HepG2 (cell line): Measurements from ENCODE around the gene MYH7. TPM values are rescaled to one million over a fixed set of nuclear protein-coding genes. Genes with fewer than 3 reads are reported as not detected.

ENCODE experiments used
- BHLHE40 ChIP-seq: IDR thresholded peaks from 2 replicates; pipeline ENCODE4 v1.6.1; 2011; ENCODE audit warnings: low read length, improper control_type of control experiment
- GPN1 ChIP-seq: sonication (generic); formaldehyde crosslinking; IDR thresholded peaks from 2 replicates; pipeline ENCODE4 v1.5.1; 2020; ENCODE audit warnings: missing genetic modification reagents, borderline replicate concordance
- JUNB ChIP-seq: sonication (generic); formaldehyde crosslinking; IDR thresholded peaks from 2 replicates; pipeline ENCODE4 v1.8.0; 2022; ENCODE audit warnings: missing genetic modification reagents, mild to moderate bottlenecking, borderline replicate concordance
- PCBP2 ChIP-seq: fragments of 200-400 bp; formaldehyde crosslinking; optimal IDR thresholded peaks from 2 replicates; pipeline ENCODE3; 2018; ENCODE audit warnings: low read length, low read depth; ENCODE audit not compliant: poor library complexity, severe bottlenecking
- RBM22 ChIP-seq: fragments of 200-400 bp; formaldehyde crosslinking; optimal IDR thresholded peaks from 2 replicates; pipeline ENCODE3; 2017; ENCODE audit warnings: mild to moderate bottlenecking, low read length, moderate library complexity
- RFXAP ChIP-seq: sonication (generic); formaldehyde crosslinking; IDR thresholded peaks from 2 replicates; pipeline ENCODE4 v1.4.0; 2020; ENCODE audit warnings: missing genetic modification reagents, borderline replicate concordance
- SMAD3 ChIP-seq: sonication (generic); formaldehyde crosslinking; IDR thresholded peaks from 2 replicates; pipeline ENCODE4 v1.4.0; 2020; ENCODE audit warnings: missing genetic modification reagents
- ZFP1 ChIP-seq: IDR thresholded peaks from 2 replicates; pipeline ENCODE4 v1.6.1; 2016
- ZNF441 ChIP-seq: sonication (generic); formaldehyde crosslinking; IDR thresholded peaks from 2 replicates; pipeline ENCODE4 v1.7.0; 2021; ENCODE audit warnings: missing genetic modification reagents, borderline replicate concordance
- ZNF570 ChIP-seq: sonication (generic); formaldehyde crosslinking; IDR thresholded peaks from 2 replicates; pipeline ENCODE4 v1.4.0; 2020; ENCODE audit warnings: mild to moderate bottlenecking, missing genetic modification reagents, borderline replicate concordance
- ZNF83 ChIP-seq: sonication (generic); formaldehyde crosslinking; IDR thresholded peaks from 2 replicates; pipeline ENCODE4 v1.4.0; 2020; ENCODE audit warnings: missing genetic modification reagents, mild to moderate bottlenecking, borderline replicate concordance
- polyA plus RNA-seq, 8 experiments: library from polyadenylated mRNA; depleted of rRNA in 3 of 8; stranded (reverse) in 7 of 8; unstranded in 1 of 8; fragments of >200 nt; fragmentation: Illumina TruSeq in 4 of 8; extraction: Trizol in 4 of 8; gene quantifications; 2 replicates each; pipeline versions ENCODE4 v1.2.1 to v1.2.3, GENCODE V29; 2011 to 2016; ENCODE audit warnings: low read depth in 4 of 8, missing spikeins in 1 of 8, mixed read lengths in 1 of 8; ENCODE audit not compliant: insufficient read depth in 1 of 8
- total RNA-seq, 5 experiments: library from RNA; depleted of rRNA; stranded (reverse); fragments of >200 nt; fragmentation: Illumina TruSeq; extraction: Trizol; gene quantifications; 2 replicates each; pipeline ENCODE4 v1.2.3, GENCODE V29; 2016; ENCODE audit warnings: low read depth in 1 of 5
- TF ChIP-seq, protein P1 (sequence below): sonication (generic); formaldehyde crosslinking; IDR thresholded peaks from 2 replicates; pipeline ENCODE4 v1.8.0; 2022; ENCODE audit warnings: mild to moderate bottlenecking, missing genetic modification reagents; ENCODE audit not compliant: insufficient replicate concordance
- TF ChIP-seq, protein P2 (sequence below): sonication (generic); formaldehyde crosslinking; IDR thresholded peaks from 2 replicates; pipeline ENCODE4 v1.5.0; 2020; ENCODE audit warnings: mild to moderate bottlenecking, missing genetic modification reagents, borderline replicate concordance
- TF ChIP-seq, protein P3 (sequence below): sonication (generic); formaldehyde crosslinking; IDR thresholded peaks from 2 replicates; pipeline ENCODE4 v1.5.0; 2020; ENCODE audit warnings: mild to moderate bottlenecking, missing genetic modification reagents
- TF ChIP-seq, protein P4 (sequence below), 2 experiments: fragments of 450-650 bp in 1 of 2; sonication (generic) in 1 of 2; formaldehyde crosslinking; IDR thresholded peaks; 2 replicates each; pipeline versions ENCODE4 v1.5.0 to v1.8.0; 2020 to 2022; ENCODE audit warnings: mild to moderate bottlenecking in 1 of 2, missing genetic modification reagents in 1 of 2
- TF ChIP-seq, protein P5 (sequence below): sonication (generic); formaldehyde crosslinking; conservative IDR thresholded peaks from 2 replicates; pipeline ENCODE4 v1.4.0; 2020; ENCODE audit warnings: missing genetic modification reagents

The MYH7 gene
- total and polyA plus RNA-seq, 2 of the 13 experiments (the other 11 are each of a cell fraction or from before 2014, with no cell fraction given): 0.04 TPM; not detected in 1

DNA sequence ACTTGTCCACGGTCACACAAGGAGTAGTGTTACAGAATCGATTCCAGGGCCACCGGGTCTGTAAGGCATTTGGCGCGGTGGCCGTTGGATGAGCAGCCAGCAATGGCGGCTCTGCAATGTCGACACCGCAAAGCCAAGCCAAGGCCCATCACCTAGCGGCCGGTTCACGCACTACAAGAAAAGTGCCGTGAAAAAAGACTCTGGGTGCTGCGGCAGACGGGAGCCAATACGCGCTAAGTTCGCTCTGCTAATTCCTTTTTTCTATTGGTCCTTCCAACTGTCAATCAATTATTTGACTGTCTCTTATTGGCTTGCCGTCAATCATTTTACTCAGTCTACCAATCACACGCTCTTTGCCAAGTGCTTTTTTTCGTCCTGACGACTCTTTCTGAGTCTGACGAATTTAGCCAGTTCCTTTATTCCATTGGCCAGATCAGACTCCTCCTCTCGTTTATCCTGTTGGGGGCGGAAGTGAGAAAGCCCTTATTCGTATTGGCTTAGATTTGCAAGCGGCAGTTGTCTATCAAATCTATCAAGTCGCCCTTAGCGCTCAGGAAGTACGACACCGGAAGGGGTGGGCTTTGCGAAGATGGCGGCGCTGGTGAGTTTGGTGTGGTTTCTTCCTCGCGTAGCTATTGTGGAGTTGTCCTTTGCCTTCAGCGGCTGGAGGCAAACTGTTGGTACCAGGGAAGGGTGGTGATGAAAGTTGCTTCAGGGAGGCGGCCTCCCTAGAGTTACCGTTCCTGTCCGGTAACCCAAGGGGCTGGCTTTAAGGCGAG is 33.9 kb upstream of the MYH7 start, which contains the start of gene NGDN (continued):
- TF ChIP-seq, protein P1, sequence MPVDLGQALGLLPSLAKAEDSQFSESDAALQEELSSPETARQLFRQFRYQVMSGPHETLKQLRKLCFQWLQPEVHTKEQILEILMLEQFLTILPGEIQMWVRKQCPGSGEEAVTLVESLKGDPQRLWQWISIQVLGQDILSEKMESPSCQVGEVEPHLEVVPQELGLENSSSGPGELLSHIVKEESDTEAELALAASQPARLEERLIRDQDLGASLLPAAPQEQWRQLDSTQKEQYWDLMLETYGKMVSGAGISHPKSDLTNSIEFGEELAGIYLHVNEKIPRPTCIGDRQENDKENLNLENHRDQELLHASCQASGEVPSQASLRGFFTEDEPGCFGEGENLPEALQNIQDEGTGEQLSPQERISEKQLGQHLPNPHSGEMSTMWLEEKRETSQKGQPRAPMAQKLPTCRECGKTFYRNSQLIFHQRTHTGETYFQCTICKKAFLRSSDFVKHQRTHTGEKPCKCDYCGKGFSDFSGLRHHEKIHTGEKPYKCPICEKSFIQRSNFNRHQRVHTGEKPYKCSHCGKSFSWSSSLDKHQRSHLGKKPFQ (CRISPR knock-in tag): peak; percentile 84
- TF ChIP-seq ZNF83 (CRISPR knock-in tag): peak; percentile 91; the same call in 1 of the 2 replicates
- 0 out of 2 replicates have a peak, but pooled peaks have one; percentile 92 for TF ChIP-seq GPN1 (CRISPR knock-in tag)
- TF ChIP-seq, protein P2, sequence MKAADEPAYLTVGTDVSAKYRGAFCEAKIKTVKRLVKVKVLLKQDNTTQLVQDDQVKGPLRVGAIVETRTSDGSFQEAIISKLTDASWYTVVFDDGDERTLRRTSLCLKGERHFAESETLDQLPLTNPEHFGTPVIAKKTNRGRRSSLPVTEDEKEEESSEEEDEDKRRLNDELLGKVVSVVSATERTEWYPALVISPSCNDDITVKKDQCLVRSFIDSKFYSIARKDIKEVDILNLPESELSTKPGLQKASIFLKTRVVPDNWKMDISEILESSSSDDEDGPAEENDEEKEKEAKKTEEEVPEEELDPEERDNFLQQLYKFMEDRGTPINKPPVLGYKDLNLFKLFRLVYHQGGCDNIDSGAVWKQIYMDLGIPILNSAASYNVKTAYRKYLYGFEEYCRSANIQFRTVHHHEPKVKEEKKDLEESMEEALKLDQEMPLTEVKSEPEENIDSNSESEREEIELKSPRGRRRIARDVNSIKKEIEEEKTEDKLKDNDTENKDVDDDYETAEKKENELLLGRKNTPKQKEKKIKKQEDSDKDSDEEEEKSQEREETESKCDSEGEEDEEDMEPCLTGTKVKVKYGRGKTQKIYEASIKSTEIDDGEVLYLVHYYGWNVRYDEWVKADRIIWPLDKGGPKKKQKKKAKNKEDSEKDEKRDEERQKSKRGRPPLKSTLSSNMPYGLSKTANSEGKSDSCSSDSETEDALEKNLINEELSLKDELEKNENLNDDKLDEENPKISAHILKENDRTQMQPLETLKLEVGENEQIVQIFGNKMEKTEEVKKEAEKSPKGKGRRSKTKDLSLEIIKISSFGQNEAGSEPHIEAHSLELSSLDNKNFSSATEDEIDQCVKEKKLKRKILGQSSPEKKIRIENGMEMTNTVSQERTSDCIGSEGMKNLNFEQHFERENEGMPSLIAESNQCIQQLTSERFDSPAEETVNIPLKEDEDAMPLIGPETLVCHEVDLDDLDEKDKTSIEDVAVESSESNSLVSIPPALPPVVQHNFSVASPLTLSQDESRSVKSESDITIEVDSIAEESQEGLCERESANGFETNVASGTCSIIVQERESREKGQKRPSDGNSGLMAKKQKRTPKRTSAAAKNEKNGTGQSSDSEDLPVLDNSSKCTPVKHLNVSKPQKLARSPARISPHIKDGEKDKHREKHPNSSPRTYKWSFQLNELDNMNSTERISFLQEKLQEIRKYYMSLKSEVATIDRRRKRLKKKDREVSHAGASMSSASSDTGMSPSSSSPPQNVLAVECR (CRISPR knock-in tag): peak; percentile 88; the same call in 1 of the 2 replicates
- TF ChIP-seq JUNB (CRISPR knock-in tag): no peak
- peak; percentile 39 for TF ChIP-seq ZFP1 (CRISPR knock-in tag)
- TF ChIP-seq, protein P3, sequence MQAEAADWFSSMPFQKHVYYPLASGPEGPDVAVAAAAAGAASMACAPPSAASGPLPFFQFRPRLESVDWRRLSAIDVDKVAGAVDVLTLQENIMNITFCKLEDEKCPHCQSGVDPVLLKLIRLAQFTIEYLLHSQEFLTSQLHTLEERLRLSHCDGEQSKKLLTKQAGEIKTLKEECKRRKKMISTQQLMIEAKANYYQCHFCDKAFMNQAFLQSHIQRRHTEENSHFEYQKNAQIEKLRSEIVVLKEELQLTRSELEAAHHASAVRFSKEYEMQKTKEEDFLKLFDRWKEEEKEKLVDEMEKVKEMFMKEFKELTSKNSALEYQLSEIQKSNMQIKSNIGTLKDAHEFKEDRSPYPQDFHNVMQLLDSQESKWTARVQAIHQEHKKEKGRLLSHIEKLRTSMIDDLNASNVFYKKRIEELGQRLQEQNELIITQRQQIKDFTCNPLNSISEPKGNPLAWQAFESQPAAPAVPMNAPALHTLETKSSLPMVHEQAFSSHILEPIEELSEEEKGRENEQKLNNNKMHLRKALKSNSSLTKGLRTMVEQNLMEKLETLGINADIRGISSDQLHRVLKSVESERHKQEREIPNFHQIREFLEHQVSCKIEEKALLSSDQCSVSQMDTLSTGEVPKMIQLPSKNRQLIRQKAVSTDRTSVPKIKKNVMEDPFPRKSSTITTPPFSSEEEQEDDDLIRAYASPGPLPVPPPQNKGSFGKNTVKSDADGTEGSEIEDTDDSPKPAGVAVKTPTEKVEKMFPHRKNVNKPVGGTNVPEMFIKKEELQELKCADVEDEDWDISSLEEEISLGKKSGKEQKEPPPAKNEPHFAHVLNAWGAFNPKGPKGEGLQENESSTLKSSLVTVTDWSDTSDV (CRISPR knock-in tag): no peak
- no peak for TF ChIP-seq BHLHE40
- peak; percentile 98 for TF ChIP-seq SMAD3 (CRISPR knock-in tag)
- TF ChIP-seq, protein P4, sequence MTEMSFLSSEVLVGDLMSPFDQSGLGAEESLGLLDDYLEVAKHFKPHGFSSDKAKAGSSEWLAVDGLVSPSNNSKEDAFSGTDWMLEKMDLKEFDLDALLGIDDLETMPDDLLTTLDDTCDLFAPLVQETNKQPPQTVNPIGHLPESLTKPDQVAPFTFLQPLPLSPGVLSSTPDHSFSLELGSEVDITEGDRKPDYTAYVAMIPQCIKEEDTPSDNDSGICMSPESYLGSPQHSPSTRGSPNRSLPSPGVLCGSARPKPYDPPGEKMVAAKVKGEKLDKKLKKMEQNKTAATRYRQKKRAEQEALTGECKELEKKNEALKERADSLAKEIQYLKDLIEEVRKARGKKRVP (CRISPR knock-in tag; IDR thresholded peaks at IDR 0.05): 0 out of 4 replicates have a peak, but pooled peaks of 1 of the 2 experiments have one; percentile 10
- TF ChIP-seq RFXAP (CRISPR knock-in tag): peak; percentile 94
- TF ChIP-seq ZNF570 (CRISPR knock-in tag): no peak; the same call in 1 of the 2 replicates
- peak; percentile 71 for TF ChIP-seq RBM22
- no peak for TF ChIP-seq PCBP2
- TF ChIP-seq ZNF441 (CRISPR knock-in tag): no peak; the same call in 1 of the 2 replicates
- TF ChIP-seq, protein P5, sequence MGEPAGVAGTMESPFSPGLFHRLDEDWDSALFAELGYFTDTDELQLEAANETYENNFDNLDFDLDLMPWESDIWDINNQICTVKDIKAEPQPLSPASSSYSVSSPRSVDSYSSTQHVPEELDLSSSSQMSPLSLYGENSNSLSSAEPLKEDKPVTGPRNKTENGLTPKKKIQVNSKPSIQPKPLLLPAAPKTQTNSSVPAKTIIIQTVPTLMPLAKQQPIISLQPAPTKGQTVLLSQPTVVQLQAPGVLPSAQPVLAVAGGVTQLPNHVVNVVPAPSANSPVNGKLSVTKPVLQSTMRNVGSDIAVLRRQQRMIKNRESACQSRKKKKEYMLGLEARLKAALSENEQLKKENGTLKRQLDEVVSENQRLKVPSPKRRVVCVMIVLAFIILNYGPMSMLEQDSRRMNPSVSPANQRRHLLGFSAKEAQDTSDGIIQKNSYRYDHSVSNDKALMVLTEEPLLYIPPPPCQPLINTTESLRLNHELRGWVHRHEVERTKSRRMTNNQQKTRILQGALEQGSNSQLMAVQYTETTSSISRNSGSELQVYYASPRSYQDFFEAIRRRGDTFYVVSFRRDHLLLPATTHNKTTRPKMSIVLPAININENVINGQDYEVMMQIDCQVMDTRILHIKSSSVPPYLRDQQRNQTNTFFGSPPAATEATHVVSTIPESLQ (CRISPR knock-in tag): 0 out of 2 replicates have a peak, but pooled peaks have one; percentile 7
